SK-N-MC (cell line): ENCODE results near the gene PRLHR.

Source experiments
- EZH2 ChIP-seq: fragments of 200-600 bp; sonication (generic); IDR thresholded peaks from one replicate; pipeline ENCODE4 v1.6.1; 2017; ENCODE audit warnings: antibody characterized with exemption
- FOXP2 ChIP-seq: optimal IDR thresholded peaks from 2 replicates; pipeline ENCODE3; 2011; ENCODE audit warnings: mild to moderate bottlenecking, moderate library complexity; ENCODE audit not compliant: insufficient read depth; ENCODE audit errors: extremely low read length, control extremely low read depth
- POLR2AphosphoS5 ChIP-seq: IDR thresholded peaks from 2 replicates; pipeline ENCODE4 v1.6.1; 2012; ENCODE audit warnings: mild to moderate bottlenecking, low read depth, low read length, borderline replicate concordance

- TF ChIP-seq EZH2, result no peak
- no peak for TF ChIP-seq POLR2AphosphoS5
- no peak for TF ChIP-seq FOXP2
Observed at GRCh38 chr10:118642228-118642627, 46.8 kb upstream of the PRLHR start.
